Ovary (tissue), 9 donors: ENCODE results near the gene LRMDA. TPM values are rescaled to one million over a fixed set of nuclear protein-coding genes. Genes with fewer than 3 reads are reported as not detected.
A peak's percentile ranks its signal among the peaks of the same experiment; 100 is the strongest.

Source experiments
- DNase-seq, 5 donors: peaks; one replicate each; pipeline ENCODE4 v3.0.0-alpha.2; 2019 to 2020
- H3K27ac ChIP-seq, 2 donors: fragments of 200-600 bp; one replicate each; pipeline versions ENCODE4 v1.5.1 to v1.8.0; 2019 to 2022
- H3K27me3 ChIP-seq: fragments of 200-600 bp; one replicate; pipeline ENCODE4 v1.8.0; 2022
- H3K36me3 ChIP-seq: fragments of 200-600 bp; sonication (generic); one replicate; pipeline ENCODE4 v1.5.1; 2019
- H3K4me1 ChIP-seq: one replicate; pipeline ENCODE4 v1.8.1; 2013; ENCODE audit warnings: mild to moderate bottlenecking, moderate library complexity; ENCODE audit not compliant: insufficient read depth
- H3K4me3 ChIP-seq: fragments of 200-600 bp; sonication (generic); one replicate; pipeline ENCODE4 v1.5.1; 2017
- H3K9me3 ChIP-seq, 2 donors: fragments of 200-600 bp in 1 of 2; sonication (generic) in 1 of 2; one replicate each; pipeline versions ENCODE4 v1.5.1 to v1.8.1; 2013 to 2019; ENCODE audit warnings: mild to moderate bottlenecking in 1 of 2, moderate library complexity in 1 of 2
- EP300 ChIP-seq: sonication (generic); formaldehyde crosslinking; IDR thresholded peaks from one replicate; pipeline ENCODE4 v1.6.1; 2017; ENCODE audit warnings: antibody characterized with exemption
- POLR2A ChIP-seq: fragments of 450-650 bp; IDR thresholded peaks from one replicate; pipeline ENCODE4 v1.6.1; 2017; ENCODE audit warnings: antibody characterized with exemption, mild to moderate bottlenecking, moderate library complexity
- WGBS, 3 donors: extraction: QIAGEN DNeasy Blood & Tissue Kit in 1 of 3; methylation state at CpG; one replicate each; pipeline versions ENCODE4 v1.1.5 to v1.1.7; 2013 to 2017; 5-methylcytosine and 5-hydroxymethylcytosine counted together
- intact Hi-C, 4 donors: fragments of 100-400 bp; cut with DNase I; formaldehyde crosslinking; loops; one replicate each; pipeline versions ENCODE4 v1.11.0 to v1.15.1; 2022 to 2023
- polyA plus RNA-seq, 2 donors: library from polyadenylated mRNA; stranded (reverse); fragments of 200-250 nt in 1 of 2; fragments of 350-450 nt in 1 of 2; fragmentation: Illumina TruSeq in 1 of 2; extraction: RNeasy Lipid Tissue Mini Kit (QIAGEN cat#74804) in 1 of 2; gene quantifications; one replicate each; pipeline ENCODE4 v1.2.3, GENCODE V29; 2013 to 2014
- total RNA-seq, 7 donors: library from RNA; depleted of rRNA in 2 of 7; stranded (reverse); fragments of >200 nt in 2 of 7; fragmentation: NEBNext Ultra II Directional in 3 of 7; extraction: Animal tissue kit (Norgen Biotek cat#: 25700) in 3 of 7; gene quantifications; one replicate each; pipeline versions ENCODE4 v1.1.0 to v1.2.4, GENCODE V29; 2016 to 2023
- TF ChIP-seq, protein P1 (sequence below), 3 donors: fragments of 450-650 bp in 2 of 3; fragments of 200-600 bp in 1 of 3; IDR thresholded peaks; one replicate each; pipeline versions ENCODE4 v1.5.1 to v1.8.0; 2016 to 2022; ENCODE audit warnings: antibody characterized with exemption in 3 of 3, mild to moderate bottlenecking in 1 of 3
- donor health status: DM: no; HTN: no; CAD: no; lungs with moderate emphysema.
- donor health status: DM: no; HTN: no; CAD: no.
- donor health status: Bipolar disorder and iron deficiency.
- donor health status: DM: yes; HTN: yes; CAD: no.
- donor health status: DM: no; HTN: no; CAD: no.
- donor health status: DM: yes; HTN: yes; CAD: no.

Gene LRMDA
- total and polyA plus RNA-seq, 9 donors, result 14.8 to 30.7 (median 22.9) TPM

DNA sequence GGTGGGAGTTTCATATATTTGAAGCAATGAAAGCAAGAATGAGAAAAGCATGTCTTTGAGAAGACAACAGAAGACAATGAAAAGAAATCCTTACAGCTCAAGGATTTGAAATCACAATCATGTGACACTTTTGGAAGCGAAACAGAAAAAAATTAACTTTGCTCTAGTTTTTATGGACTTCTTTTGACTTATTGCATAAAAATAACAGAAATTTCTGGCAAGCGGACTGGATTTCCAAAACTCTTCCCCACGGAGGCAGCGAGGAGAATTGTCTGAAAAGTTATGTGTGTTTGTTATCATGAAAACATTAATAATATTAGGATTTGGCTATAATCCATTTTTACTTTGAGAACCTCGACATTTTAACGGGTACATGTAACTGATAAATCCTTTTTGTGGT lies 223.3 kb downstream of the LRMDA start:
- intact Hi-C loops, result loop anchor here (10.0 kb wide), 2 partner anchors 250 to 590 kb away; partner anchors contain the start of gene ZNF503 (in 3 of the 4)
- Histone ChIP-seq H3K36me3 (no peaks in the 10 kb centered on the region), H3K4me3 (no peak overlapping the region), H3K27me3 (no peaks in the 10 kb centered on the region), H3K4me1 (peaks cover 12% of the 10 kb centered on the region), H3K27ac (peak overlapping the region in 1 of 2 donors; percentile 68), H3K9me3 (no peaks in the 10 kb centered on the region)
- peak in 3 of 5 donors; percentile 37 to 45 (median 41) for DNase-seq
- 4 to 8% (median 7%) methylated on average over 6 of the region's 6 CpGs for WGBS, 3 donors
- no peak for TF ChIP-seq POLR2A

DNA sequence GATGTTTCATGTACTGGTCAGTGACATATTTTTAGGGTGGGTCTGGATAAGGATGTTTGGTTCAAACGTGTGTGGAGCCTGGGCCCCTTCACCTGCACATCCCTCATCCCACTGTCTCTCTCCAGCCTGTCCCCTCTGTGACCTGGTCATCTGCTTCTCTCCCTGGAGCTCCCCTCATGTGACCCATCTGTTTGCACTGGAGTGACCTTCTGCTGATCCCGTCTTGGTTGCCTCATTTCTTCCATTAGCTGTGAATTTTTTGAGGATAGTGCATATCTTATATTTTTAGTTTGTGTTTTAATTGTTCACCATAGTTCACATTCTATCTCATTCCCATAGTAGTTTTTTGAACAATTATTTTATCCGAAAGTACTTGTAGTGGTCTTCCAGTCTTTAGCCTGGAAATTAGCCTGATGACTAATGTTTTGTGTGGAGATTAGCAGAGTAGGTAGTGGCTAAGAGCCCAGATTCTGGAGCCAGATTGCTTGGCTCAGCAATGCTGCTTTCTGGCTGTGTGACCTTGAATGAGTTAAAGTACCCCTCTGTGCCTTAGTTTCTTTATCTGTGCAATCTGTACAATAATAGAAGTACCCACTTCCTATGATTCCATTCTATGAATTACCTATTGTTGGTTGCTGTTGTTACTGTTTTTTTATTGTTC lies 224.5 kb downstream of the LRMDA start:
- Histone ChIP-seq H3K4me3 (no peak overlapping the region), H3K4me1 (peaks cover 14% of the 10 kb centered on the region), H3K27ac (peak overlapping the region in 1 of 2 donors; percentile 68), H3K9me3 (no peaks in the 10 kb centered on the region), H3K36me3 (no peaks in the 10 kb centered on the region), H3K27me3 (no peaks in the 10 kb centered on the region)
- intact Hi-C loops, result loop anchor here (10.0 kb wide), 2 partner anchors 251 to 589 kb away; partner anchors contain the start of gene ZNF503 (in 3 of the 4)
- TF ChIP-seq EP300, result no peak
- TF ChIP-seq, protein P1, sequence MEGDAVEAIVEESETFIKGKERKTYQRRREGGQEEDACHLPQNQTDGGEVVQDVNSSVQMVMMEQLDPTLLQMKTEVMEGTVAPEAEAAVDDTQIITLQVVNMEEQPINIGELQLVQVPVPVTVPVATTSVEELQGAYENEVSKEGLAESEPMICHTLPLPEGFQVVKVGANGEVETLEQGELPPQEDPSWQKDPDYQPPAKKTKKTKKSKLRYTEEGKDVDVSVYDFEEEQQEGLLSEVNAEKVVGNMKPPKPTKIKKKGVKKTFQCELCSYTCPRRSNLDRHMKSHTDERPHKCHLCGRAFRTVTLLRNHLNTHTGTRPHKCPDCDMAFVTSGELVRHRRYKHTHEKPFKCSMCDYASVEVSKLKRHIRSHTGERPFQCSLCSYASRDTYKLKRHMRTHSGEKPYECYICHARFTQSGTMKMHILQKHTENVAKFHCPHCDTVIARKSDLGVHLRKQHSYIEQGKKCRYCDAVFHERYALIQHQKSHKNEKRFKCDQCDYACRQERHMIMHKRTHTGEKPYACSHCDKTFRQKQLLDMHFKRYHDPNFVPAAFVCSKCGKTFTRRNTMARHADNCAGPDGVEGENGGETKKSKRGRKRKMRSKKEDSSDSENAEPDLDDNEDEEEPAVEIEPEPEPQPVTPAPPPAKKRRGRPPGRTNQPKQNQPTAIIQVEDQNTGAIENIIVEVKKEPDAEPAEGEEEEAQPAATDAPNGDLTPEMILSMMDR (IDR thresholded peaks at IDR 0.05), result no peak
- no peak for TF ChIP-seq POLR2A
- no peak for DNase-seq
- 12 to 32% (median 26%) methylated on average over 3 of the region's 3 CpGs for WGBS, 3 donors

DNA sequence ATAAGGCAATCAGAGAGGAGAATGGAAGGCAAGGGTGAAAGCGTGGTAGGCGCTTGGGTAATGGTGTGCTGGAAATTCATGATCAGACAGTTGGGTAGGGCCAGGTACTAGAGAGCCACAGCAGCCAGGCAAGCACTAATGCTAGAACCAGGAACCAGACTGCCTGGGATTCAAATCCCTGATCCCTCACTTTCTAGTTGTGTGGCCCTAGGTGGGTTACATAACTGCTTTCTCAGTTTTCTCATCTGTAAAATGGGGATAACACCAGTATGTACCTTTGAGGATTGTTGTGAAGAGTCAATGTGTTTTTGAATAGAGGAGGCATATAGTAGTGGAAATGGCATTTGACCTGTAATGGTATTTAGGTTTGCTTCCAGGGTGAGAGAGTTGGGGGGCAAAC lies 225.9 kb downstream of the LRMDA start:
- no peaks in the 10 kb centered on the region for H3K36me3 ChIP-seq
- H3K4me3 ChIP-seq, result no peak overlapping the region
- H3K27ac ChIP-seq, result no peak overlapping the region
- no peak for TF ChIP-seq POLR2A
- TF ChIP-seq, protein P1 (IDR thresholded peaks at IDR 0.05), result no peak
- TF ChIP-seq EP300, result no peak
- peaks cover 18% of the 10 kb centered on the region for H3K4me1 ChIP-seq
- intact Hi-C loops, result loop anchor here (10.0 kb wide), 2 partner anchors 253 to 587 kb away; partner anchors contain the start of gene ZNF503 (in 3 of the 4)
- no peaks in the 10 kb centered on the region for H3K27me3 ChIP-seq
- 95 to 97% (median 96%) methylated on average over 2 of the region's 2 CpGs for WGBS, 3 donors
- no peak for DNase-seq
- H3K9me3 ChIP-seq, result no peaks in the 10 kb centered on the region

DNA sequence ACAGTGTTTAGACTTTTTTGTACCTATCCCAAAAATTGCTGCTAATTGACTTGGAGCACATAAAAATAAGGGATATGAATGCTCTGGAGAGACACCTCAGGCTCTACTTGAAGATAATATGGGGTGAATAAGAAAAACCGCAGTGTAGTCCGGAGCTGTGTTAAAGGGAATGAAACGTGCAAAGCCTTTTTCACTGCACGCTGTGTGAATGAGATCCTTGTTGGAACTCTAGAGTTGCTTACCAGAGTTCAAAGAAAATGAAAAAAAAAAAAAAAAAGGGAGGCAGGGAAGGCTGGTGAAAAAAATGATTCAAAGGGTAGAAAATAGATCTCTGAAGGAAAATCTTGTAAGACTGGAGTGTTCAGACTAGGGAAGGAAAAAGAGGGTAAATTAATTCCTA lies 226.6 kb downstream of the LRMDA start:
- H3K27me3 ChIP-seq, result no peaks in the 10 kb centered on the region
- H3K4me3 ChIP-seq, result no peak overlapping the region
- DNase-seq, result no peak
- no peak overlapping the region for H3K27ac ChIP-seq
- TF ChIP-seq POLR2A (no peak), EP300 (no peak)
- TF ChIP-seq, protein P1 (IDR thresholded peaks at IDR 0.05), result no peak
- H3K9me3 ChIP-seq, result no peaks in the 10 kb centered on the region
- H3K4me1 ChIP-seq, result peaks cover 19% of the 10 kb centered on the region
- 59 to 88% (median 63%) methylated on average over 4 of the region's 4 CpGs for WGBS, 3 donors
- H3K36me3 ChIP-seq, result no peaks in the 10 kb centered on the region
- intact Hi-C loops, result loop anchor here (10.0 kb wide), 2 partner anchors 253 to 587 kb away; partner anchors contain the start of gene ZNF503 (in 3 of the 4)

DNA sequence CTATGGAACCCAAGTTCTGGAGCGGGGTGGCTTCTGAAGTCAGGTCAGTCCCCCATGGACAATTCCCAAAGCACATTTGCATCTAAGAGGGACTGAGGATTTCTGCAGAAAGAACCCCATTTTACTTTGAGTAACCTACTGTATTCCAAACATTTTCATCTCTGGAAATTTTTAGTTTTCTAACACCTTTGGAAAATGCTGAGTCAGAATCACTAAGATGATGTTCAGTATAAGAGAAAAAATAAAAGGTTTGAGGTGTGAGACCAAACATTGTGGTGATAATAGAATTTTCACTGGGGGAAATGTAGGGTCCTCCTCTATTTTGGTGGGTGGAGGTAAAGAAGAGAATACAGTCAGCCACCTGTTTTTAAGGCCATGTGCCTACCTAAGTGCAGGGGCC lies 227.1 kb downstream of the LRMDA start:
- TF ChIP-seq, protein P1 (IDR thresholded peaks at IDR 0.05), result no peak
- TF ChIP-seq POLR2A (no peak), EP300 (no peak)
- 97 to 100% (median 98%) methylated on average over 1 of the region's 1 CpG for WGBS, 3 donors
- Histone ChIP-seq H3K36me3 (no peaks in the 10 kb centered on the region), H3K9me3 (no peaks in the 10 kb centered on the region), H3K27me3 (no peaks in the 10 kb centered on the region), H3K27ac (no peak overlapping the region), H3K4me3 (no peak overlapping the region), H3K4me1 (peaks cover 23% of the 10 kb centered on the region)
- no peak for DNase-seq
- intact Hi-C loops, result loop anchor here (10.0 kb wide), 2 partner anchors 254 to 586 kb away; partner anchors contain the start of gene ZNF503 (in 3 of the 4)
